ENCODE results near the gene ARHGEF2.

DNA sequence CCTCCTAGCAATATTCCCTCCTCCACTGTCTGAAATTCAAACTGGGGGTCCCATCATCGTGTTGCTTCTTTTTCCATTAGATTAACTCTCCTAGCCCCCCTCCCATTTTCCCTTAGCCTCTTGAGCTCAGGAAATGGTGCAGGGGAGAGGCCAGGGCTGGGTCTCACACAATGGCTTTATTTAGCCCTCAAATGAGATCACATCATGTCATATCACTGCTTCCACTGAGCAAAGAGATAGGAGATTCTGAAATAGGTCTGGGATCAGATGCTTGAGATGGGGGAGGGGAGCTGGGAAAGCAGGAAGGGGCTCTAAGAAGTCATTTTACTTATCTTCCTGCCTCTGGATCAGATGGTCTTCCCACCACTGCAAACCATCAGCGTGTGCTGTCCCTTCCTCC is 17.8 kb upstream of the ARHGEF2 start:
- TF ChIP-seq CTCF (conservative IDR thresholded peaks at IDR 0.05; ENCODE audit: low read length) (no peak), EZH2phosphoT487 (IDR thresholded peaks at IDR 0.05; ENCODE audit: borderline replicate concordance, low read depth, low read length) (no peak)
